H1 (cell line): ENCODE measurements around the gene TCEANC.

Experiments used
- NANOG ChIP-seq: IDR thresholded peaks from 2 replicates; pipeline ENCODE4 v1.6.1; 2011; ENCODE audit warnings: low read length, low read depth, mild to moderate bottlenecking, inconsistent platforms; ENCODE audit not compliant: insufficient read depth, poor library complexity, severe bottlenecking
- SRF ChIP-seq: IDR thresholded peaks from 2 replicates; pipeline ENCODE4 v1.6.1; 2011; ENCODE audit warnings: mild to moderate bottlenecking, low read depth, low read length, moderate library complexity
- TAF1 ChIP-seq: IDR thresholded peaks from 2 replicates; pipeline ENCODE4 v1.6.1; 2011; ENCODE audit warnings: mild to moderate bottlenecking, low read depth, low read length
- TF ChIP-seq, protein P1 (sequence below), 3 experiments: IDR thresholded peaks; 1 replicate in 2 of 3; 2 replicates in 1 of 3; pipeline versions ENCODE4 v1.5.1 to v1.6.1; 2011; ENCODE audit warnings: low read length in 3 of 3, mild to moderate bottlenecking in 3 of 3, inconsistent platforms in 2 of 3, low read depth in 1 of 3, moderate library complexity in 1 of 3; ENCODE audit not compliant: insufficient read depth in 1 of 3; ENCODE audit errors: control extremely low read depth in 1 of 3

DNA sequence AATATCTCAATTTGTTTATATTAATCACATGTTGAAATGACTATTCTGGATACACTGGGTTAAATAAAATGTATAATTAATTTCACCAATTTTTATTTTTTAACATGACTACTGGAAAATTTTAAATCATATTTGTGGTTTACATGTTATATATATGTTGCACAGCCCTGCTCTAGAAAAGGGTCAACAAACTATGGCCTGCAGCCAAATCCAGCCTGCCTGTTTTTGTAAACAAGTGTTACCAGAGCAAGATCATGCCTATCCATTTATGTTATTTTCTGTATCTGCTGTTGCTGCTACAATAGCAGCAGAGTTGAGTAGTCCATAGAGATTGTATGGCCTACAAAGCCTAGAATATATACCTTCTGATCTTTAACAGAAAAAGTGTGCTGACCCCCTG lies 1.2 kb downstream of the TCEANC start:
- no peak for TF ChIP-seq SRF
- TF ChIP-seq NANOG = no peak
- TF ChIP-seq TAF1 = no peak
- TF ChIP-seq, protein P1, sequence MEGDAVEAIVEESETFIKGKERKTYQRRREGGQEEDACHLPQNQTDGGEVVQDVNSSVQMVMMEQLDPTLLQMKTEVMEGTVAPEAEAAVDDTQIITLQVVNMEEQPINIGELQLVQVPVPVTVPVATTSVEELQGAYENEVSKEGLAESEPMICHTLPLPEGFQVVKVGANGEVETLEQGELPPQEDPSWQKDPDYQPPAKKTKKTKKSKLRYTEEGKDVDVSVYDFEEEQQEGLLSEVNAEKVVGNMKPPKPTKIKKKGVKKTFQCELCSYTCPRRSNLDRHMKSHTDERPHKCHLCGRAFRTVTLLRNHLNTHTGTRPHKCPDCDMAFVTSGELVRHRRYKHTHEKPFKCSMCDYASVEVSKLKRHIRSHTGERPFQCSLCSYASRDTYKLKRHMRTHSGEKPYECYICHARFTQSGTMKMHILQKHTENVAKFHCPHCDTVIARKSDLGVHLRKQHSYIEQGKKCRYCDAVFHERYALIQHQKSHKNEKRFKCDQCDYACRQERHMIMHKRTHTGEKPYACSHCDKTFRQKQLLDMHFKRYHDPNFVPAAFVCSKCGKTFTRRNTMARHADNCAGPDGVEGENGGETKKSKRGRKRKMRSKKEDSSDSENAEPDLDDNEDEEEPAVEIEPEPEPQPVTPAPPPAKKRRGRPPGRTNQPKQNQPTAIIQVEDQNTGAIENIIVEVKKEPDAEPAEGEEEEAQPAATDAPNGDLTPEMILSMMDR (IDR thresholded peaks at IDR 0.05; ENCODE audit: control extremely low read depth in 1 of 3, insufficient read depth in 1 of 3, low read depth in 1 of 3, low read length in 3 of 3) = no peak
